HG02642 (cell line): Measurements from ENCODE around the gene CEP131.

Experiments used
- ATAC-seq: cut with Tn5 transposase; IDR thresholded peaks from one replicate; pipeline ENCODE4 v1.9.1; 2021; ENCODE audit warnings: mild to moderate bottlenecking; ENCODE audit not compliant: unreplicated experiment, poor library complexity

The CEP131 gene

GRCh38 chr17:81190591-81190990 lies 32.2 kb downstream of the CEP131 start:
- no peak for ATAC-seq

DNA sequence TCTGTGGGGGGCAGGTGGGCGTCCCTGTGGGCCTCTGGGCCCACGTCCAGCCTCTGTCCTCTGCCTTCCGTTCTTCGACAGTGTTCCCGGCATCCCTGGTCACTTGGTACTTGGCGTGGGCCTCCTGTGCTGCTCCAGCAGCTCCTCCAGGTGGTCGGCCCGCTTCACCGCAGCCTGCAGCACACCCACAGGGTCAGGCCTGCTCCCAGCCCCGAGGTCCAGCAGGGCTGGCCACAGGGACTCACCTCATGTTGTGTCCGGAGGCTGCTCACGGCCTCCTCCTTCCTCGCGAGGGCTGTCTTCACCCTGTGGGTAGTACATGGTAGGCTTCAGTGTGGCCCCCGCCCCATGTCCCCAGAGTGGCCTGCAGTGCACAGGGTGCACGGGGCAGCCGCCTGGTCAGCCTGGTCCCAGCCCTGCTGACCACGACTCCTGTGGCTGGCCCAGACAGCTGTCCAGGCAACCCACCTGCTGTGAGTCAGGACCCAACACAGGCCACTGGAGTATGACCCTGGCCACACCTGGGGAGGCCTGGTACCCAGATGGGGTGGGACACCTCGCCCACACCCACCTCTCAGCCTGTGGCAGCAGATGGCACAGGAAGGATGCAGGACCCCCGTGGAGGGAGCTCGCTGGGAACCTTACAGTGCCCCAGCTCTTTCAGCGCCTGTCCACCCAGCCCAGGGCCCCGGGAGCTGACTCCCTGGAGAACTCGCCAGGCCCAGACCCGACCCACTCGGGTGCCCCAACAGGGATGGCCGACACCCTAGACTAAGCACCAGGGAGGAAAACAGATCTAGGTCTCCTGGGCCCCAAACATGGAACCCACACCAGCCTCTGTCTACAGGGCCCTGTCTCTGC lies 32.9 kb downstream of the CEP131 start:
- no peak for ATAC-seq

- ATAC-seq: no peak
Observed at GRCh38 chr17:81189016-81189415, 33.7 kb downstream of the CEP131 start.

DNA sequence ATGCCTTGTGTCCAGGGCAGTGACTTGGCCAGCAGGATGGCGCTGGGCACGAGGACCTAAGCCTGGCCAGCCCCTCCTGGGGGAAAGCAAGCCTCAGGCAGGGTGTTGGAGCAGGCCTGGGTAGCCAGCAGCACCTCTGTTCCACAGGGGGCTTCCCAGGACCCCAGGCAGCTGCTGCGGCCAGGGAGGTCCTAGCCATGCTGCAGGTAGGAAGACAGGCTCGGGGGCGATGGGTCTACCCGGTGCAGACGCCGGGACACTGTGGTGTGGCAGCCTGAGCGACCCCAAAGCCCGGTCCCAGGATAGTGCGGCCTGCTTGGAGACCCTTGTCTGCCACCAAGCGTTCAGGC lies 34.3 kb downstream of the CEP131 start:
- ATAC-seq: no peak

GRCh38 chr17:81187586-81188490 lies 34.9 kb downstream of the CEP131 start:
- no peak for ATAC-seq

- no peak for ATAC-seq
Observed at GRCh38 chr17:81187120-81187519, 35.6 kb downstream of the CEP131 start.

- no peak for ATAC-seq
Observed at GRCh38 chr17:81186203-81186602, 36.6 kb downstream of the CEP131 start.

DNA sequence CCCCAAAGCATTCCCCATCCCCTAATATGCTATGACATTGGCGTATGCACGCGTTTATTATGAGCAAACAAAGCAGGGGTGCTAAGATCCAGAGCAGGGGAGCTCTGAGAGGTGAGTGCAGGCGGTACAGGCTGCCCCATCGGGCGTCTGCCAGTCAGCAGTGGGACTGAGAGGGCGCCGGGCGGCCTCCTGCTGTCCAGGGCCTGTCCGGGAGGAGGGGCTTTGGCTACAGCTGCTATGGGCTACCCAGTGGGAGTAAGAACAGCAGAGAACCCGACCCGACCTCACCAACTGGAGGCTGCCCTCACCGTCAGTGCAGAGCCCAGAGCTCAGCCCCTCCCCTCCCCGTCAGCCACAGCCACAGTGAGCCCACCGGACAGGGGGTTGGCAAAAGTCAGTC lies 38.2 kb downstream of the CEP131 start:
- ATAC-seq: no peak

DNA sequence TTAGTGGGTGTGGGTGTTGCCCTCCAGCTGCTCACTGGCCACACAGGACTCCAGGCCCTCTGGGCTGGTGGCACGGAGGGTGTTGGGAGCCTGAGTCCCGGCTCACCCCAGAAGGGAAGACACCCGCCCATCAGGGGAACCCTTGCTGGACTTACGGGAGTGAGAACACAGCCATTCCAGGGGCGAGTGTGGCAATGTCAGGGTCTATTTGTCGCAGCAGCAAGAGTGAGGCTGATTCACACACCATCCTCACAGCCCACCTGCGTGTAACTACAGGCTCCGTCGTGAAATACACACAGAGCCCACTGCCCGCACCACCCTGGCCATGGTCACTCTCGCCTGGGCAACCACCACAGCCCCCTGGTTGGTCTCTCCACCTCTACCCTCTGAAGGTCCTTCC lies 39.0 kb downstream of the CEP131 start:
- no peak for ATAC-seq

DNA sequence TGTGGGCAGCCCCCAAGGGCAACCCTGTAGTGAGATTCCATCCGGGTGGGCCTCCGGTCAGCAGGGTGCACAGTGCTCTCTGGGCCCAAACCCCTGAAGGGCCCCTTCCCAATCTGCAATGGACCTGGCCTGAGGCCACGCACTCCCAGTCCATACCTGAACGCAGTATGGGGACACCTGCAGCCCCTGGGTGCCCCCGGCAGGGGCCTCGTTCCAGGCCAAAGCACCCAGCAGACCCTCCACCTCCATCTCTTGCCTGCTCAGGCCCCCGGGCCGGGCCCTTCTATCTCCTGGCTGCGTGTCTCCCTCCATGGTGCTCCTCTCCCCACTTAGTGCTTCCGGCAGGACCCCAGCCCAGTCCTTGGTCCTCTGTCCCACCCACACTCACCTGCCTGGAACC lies 39.4 kb downstream of the CEP131 start:
- ATAC-seq: no peak

GRCh38 chr17:81182596-81182995 lies 40.2 kb downstream of the CEP131 start:
- ATAC-seq: no peak

- no peak for ATAC-seq
Observed at GRCh38 chr17:81181811-81182185, 41.0 kb downstream of the CEP131 start.

GRCh38 chr17:81180836-81181810 lies 41.6 kb downstream of the CEP131 start:
- no peak for ATAC-seq

- ATAC-seq: no peak
Observed at GRCh38 chr17:81179861-81180260, 42.9 kb downstream of the CEP131 start.

DNA sequence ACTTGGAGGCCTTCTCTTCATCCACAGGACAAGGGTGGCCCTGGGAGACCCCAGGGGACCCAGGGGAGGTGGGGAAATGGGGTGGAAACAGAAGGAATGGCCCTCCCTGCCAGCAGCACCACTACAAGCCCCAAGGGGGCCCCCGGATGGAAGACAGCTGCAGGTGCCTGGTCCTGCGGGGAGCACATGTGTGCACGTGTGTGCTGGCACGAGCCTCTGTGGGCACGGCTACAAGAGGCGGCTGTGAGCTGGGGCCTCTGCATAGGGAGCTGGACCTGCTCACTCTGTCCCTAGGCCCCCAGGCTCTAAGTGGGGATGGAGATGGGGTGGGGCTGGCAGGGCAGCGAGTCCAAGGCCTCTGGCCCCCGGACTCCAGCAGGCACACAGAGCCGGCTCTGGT lies 43.5 kb downstream of the CEP131 start:
- no peak for ATAC-seq

GRCh38 chr17:81178136-81179091 lies 44.4 kb downstream of the CEP131 start:
- no peak for ATAC-seq

GRCh38 chr17:81176666-81177065 lies 46.1 kb downstream of the CEP131 start:
- no peak for ATAC-seq

DNA sequence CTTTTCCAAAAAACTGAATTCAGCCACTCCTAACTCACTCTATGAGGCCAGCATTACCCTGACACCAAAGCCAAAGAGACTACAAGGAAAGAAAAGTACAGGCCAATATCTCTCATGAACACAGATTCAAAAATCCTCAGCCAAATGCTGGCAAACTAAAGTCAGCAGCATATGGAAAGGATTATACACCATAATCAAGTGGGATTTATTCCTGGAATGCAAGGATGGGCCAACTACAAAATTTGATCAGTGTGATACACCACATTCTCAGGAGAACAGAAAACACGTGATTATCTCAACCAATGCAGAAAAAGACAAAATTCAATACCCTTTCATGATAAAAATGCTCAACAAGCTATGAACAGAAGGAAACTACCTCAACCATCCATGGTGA lies 49.0 kb downstream of the CEP131 start:
- no peak for ATAC-seq

DNA sequence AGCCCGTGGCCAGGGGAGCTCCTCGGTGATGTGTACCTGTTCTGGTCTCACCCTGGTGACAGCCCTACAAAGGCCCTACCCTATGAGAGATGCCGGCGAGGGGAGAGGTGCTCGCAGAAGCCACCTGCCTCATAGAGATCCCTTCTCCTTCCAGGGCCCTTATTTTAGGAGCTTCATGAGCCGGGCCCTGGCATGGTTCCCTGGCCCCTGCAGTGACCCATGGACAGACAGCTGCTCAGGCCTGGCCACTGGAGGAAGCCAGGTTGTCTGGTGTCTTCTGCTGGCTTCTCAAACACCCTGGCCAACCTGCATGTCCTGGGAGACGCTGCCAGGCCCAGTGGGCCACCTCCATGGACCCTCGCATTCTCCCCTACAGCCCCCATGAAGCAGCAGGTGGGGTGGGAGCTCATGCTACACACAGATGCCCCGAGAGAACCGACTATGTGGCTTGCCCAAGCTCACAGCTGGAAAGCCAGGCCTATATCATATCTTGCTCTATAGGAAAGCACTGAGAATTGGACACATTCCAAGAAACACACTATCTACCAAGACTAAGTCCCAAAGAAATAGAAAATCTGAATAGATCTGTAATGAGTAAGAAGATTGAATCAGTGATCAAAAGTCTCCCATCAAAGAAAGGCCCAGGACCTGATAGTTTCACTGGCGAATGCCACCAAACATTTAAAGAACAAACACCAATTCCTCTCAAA lies 49.6 kb downstream of the CEP131 start:
- no peak for ATAC-seq
